ENCODE data around the gene CFP. TPM values are rescaled to one million over a fixed set of nuclear protein-coding genes. Genes with fewer than 3 reads are reported as not detected.

Gene CFP
- polyA plus RNA-seq, 1 of the 3 experiments (the other 2 are of a cell fraction) = 0.03 TPM

DNA sequence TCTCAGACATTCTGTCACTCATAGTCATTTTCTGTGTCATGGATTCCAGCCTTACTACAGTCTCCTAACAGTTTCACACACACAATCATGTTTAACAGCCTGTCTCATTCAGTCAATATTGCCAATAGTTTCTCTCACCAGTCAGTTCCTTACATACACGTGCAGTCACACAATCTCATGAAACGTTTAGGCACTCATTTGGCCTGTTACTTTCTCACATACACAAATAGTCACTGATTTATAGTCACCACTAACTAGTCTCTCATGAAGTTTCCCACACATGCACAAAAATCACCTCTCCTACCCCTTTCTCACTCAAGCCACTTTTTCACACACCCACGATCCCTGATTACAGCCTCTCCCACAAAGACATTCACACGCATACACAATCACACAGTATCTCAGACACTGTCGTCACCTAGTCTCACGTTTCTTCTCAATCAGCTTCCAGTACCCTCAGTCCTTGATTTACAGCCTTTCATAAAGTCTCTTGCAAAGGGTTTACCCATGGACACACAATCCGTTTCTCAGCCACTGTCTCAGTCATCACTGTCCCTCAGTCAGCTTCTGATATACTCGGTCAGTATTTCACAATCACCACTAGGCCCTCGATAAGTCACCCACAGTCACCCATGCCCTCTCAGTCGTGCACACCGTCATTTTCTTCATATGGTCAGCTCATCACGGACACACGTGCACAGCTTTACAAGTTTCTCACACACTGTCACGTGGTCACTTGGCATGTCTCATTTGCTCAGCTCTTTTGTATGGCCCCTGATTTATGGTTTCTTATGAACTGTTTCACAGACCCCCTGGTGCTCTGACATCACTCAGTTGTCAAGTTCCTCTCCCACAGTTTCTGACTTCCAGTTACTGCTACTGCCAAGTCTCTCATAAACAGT is 4.2 kb upstream of the CFP start (continued):
- TF ChIP-seq, protein P1, sequence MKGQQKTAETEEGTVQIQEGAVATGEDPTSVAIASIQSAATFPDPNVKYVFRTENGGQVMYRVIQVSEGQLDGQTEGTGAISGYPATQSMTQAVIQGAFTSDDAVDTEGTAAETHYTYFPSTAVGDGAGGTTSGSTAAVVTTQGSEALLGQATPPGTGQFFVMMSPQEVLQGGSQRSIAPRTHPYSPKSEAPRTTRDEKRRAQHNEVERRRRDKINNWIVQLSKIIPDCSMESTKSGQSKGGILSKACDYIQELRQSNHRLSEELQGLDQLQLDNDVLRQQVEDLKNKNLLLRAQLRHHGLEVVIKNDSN (IDR thresholded peaks at IDR 0.05; ENCODE audit: borderline replicate concordance, low read depth) = no peak
- no peak for TF ChIP-seq FOXM1 (IDR thresholded peaks at IDR 0.05; ENCODE audit: low read depth)
- TF ChIP-seq NRF1 (IDR thresholded peaks at IDR 0.05; ENCODE audit: low read depth, low read length) = no peak
- no peak for TF ChIP-seq JUND (IDR thresholded peaks at IDR 0.05)

- no peak overlapping the region for H3K4me3 ChIP-seq (ENCODE audit: low read depth in 2 of 2, low read length in 1 of 2)
- no peak for TF ChIP-seq USF2 (IDR thresholded peaks at IDR 0.05; ENCODE audit: borderline replicate concordance, low read depth, low read length)
- TF ChIP-seq RFX5 (IDR thresholded peaks at IDR 0.05; ENCODE audit: low read length) = no peak
- TF ChIP-seq EZH2phosphoT487 (IDR thresholded peaks at IDR 0.05; ENCODE audit: borderline replicate concordance, low read depth) = no peak
- no peak for TF ChIP-seq FOXJ3 (CRISPR knock-in tag; IDR thresholded peaks at IDR 0.05)
- no peak for TF ChIP-seq EP300 (IDR thresholded peaks at IDR 0.05; ENCODE audit: borderline replicate concordance in 1 of 2, low read depth in 1 of 2, low read length in 1 of 2)
- TF ChIP-seq, protein P2, sequence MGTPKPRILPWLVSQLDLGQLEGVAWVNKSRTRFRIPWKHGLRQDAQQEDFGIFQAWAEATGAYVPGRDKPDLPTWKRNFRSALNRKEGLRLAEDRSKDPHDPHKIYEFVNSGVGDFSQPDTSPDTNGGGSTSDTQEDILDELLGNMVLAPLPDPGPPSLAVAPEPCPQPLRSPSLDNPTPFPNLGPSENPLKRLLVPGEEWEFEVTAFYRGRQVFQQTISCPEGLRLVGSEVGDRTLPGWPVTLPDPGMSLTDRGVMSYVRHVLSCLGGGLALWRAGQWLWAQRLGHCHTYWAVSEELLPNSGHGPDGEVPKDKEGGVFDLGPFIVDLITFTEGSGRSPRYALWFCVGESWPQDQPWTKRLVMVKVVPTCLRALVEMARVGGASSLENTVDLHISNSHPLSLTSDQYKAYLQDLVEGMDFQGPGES (IDR thresholded peaks at IDR 0.05; ENCODE audit: low read depth, low read length) = no peak
- TF ChIP-seq NRF1 (IDR thresholded peaks at IDR 0.05; ENCODE audit: low read depth, low read length) = no peak
- TF ChIP-seq RXRA (IDR thresholded peaks at IDR 0.05; ENCODE audit: borderline replicate concordance, low read depth) = no peak
- TF ChIP-seq RAD21 (IDR thresholded peaks at IDR 0.05; ENCODE audit: low read length) = no peak
- TF ChIP-seq SIN3A (IDR thresholded peaks at IDR 0.05; ENCODE audit: borderline replicate concordance, low read depth, low read length) = no peak
- no peak for TF ChIP-seq CHD2 (IDR thresholded peaks at IDR 0.05; ENCODE audit: low read length, partially characterized antibody)
- no peak for TF ChIP-seq FOXM1 (IDR thresholded peaks at IDR 0.05; ENCODE audit: low read depth)
- TF ChIP-seq, protein P1 (IDR thresholded peaks at IDR 0.05; ENCODE audit: borderline replicate concordance, low read depth) = no peak
- no peak for TF ChIP-seq NFIC (IDR thresholded peaks at IDR 0.05; ENCODE audit: borderline replicate concordance)
- TF ChIP-seq PBX3 (IDR thresholded peaks at IDR 0.05) = no peak
- TF ChIP-seq FOSL2 (IDR thresholded peaks at IDR 0.05; ENCODE audit: borderline replicate concordance, low read depth) = no peak
- no peak for TF ChIP-seq ELF1 (IDR thresholded peaks at IDR 0.05)
- TF ChIP-seq YY1 (IDR thresholded peaks at IDR 0.05; ENCODE audit: low read depth) = no peak
- no peak overlapping the region for H2AFZ ChIP-seq (ENCODE audit: low read depth)
- no peaks in the 10 kb centered on the region for H3K9me3 ChIP-seq
- POLR2A ChIA-PET = no interaction called here
- peaks cover 0 to 4% of the 10 kb centered on the region in 2 experiments for H3K36me3 ChIP-seq (replicated peaks in 1 of 2; ENCODE audit: control insufficient read depth in 1 of 2, insufficient read depth in 2 of 2, low read length in 1 of 2)
- no peak overlapping the region for H3K4me2 ChIP-seq
- WGBS (ENCODE audit: low lambda C conversion rate) = 66% methylated on average over 4 of the region's 4 CpGs
- H3F3A ChIP-seq (replicated peaks; ENCODE audit: insufficient read depth) = no peaks in the 10 kb centered on the region
- DNase-seq = no peak
- no peaks in the 10 kb centered on the region for H3K4me1 ChIP-seq (ENCODE audit: control insufficient read depth in 1 of 2, insufficient read depth in 2 of 2, low read depth in 1 of 2, low read length in 1 of 2)
- no peaks in the 10 kb centered on the region; the same call in 1 of the 2 replicates for H3K27me3 ChIP-seq (ENCODE audit: insufficient read depth)
- no peak overlapping the region for H3K9ac ChIP-seq
- H3K27ac ChIP-seq (ENCODE audit: low read depth in 2 of 2, low read length in 1 of 2) = no peak overlapping the region
- no peaks in the 10 kb centered on the region for H3K79me2 ChIP-seq (ENCODE audit: insufficient read depth)
- CTCF ChIA-PET = interaction anchor here (1.2 kb wide), 1 partner anchor 13 kb away, joined by 3 read pairs; no protein-coding TSS in a partner anchor
- no peaks in the 10 kb centered on the region for H3K9me2 ChIP-seq
- H4K20me1 ChIP-seq (ENCODE audit: insufficient read depth) = no peaks in the 10 kb centered on the region
Measured at GRCh38 chrX:47632666-47633065, 2.9 kb upstream of the CFP start.
